A549 (cell line): ENCODE measurements around the gene IL1A. TPM values are rescaled to one million over a fixed set of nuclear protein-coding genes. Genes with fewer than 3 reads are reported as not detected.

ENCODE experiments used
- ATAC-seq, 2 experiments: fragments of 200-7000 bp in 1 of 2; fragments of >200 bp in 1 of 2; cut with Nextera tagmentation in 1 of 2; cut with Tn5 transposase in 1 of 2; 3 replicates each; pipeline versions ENCODE4 v1.8.0 to v1.9.1; 2018 to 2020; ENCODE audit warnings: mild to moderate bottlenecking in 1 of 2, moderate library complexity in 1 of 2
- CTCF ChIA-PET: fragments of 300-600 bp; sonication (Branson Sonifier 250); formaldehyde crosslinking; extraction: SDS; loops from one replicate; lab custom pipeline; 2021; ENCODE audit warnings: antibody characterized with exemption, inconsistent platforms; lab: Yijun Ruan, JAX
- POLR2A ChIA-PET: fragments of 350-600 bp; formaldehyde crosslinking; extraction: SDS; loops from one replicate; lab custom pipeline; 2021; ENCODE audit warnings: antibody characterized with exemption, inconsistent platforms; lab: Yijun Ruan, JAX
- DNase-seq, 2 experiments: peaks; one replicate each; pipeline versions ENCODE4 v3.0.0 to v3.0.0-alpha.2; 2011 to 2016; ENCODE audit warnings: low read depth in 1 of 2, low spot score in 1 of 2
- FAIRE-seq: peaks from 2 replicates; lab custom pipeline; 2011; peaks lifted over from hg19 to GRCh38; lab: Jason Lieb, UNC
- H3K27ac ChIP-seq, 2 experiments: fragments of >200 bp; sonication (Bioruptor Twin); formaldehyde crosslinking; 3 replicates each; pipeline ENCODE4 v1.5.1; 2016 to 2017
- H3K4me1 ChIP-seq: fragments of >200 bp; sonication (Bioruptor Twin); formaldehyde crosslinking; 3 replicates; pipeline ENCODE4 v1.6.1; 2016
- H3K4me2 ChIP-seq: fragments of >200 bp; sonication (Bioruptor Twin); formaldehyde crosslinking; 3 replicates; pipeline ENCODE4 v1.6.1; 2016
- H3K4me3 ChIP-seq: fragments of >200 bp; sonication (Bioruptor Twin); formaldehyde crosslinking; 3 replicates; pipeline ENCODE4 v1.5.1; 2016
- H3K9me3 ChIP-seq: fragments of >200 bp; sonication (Bioruptor Twin); formaldehyde crosslinking; 3 replicates; pipeline ENCODE4 v1.6.1; 2016
- CBX2 ChIP-seq: fragments of 200-600 bp; sonication (generic); IDR thresholded peaks from 2 replicates; pipeline ENCODE4 v1.6.1; 2016; ENCODE audit warnings: low read depth, mild to moderate bottlenecking, borderline replicate concordance
- CHD2 ChIP-seq: fragments of 150-350 bp; IDR thresholded peaks from 2 replicates; pipeline ENCODE4 v1.6.1; 2014; ENCODE audit warnings: low read length; ENCODE audit not compliant: partially characterized antibody
- CHD4 ChIP-seq: fragments of 200-600 bp; sonication (generic); IDR thresholded peaks from 2 replicates; pipeline ENCODE4 v1.6.1; 2016; ENCODE audit warnings: antibody characterized with exemption, mild to moderate bottlenecking, borderline replicate concordance
- EHF ChIP-seq: fragments of 250-450 bp; sonication (Bioruptor Pico); IDR thresholded peaks from 2 replicates; pipeline ENCODE4 v1.5.0; 2020; ENCODE audit warnings: mild to moderate bottlenecking
- FOXS1 ChIP-seq: fragments of 250-450 bp; sonication (Bioruptor Pico); IDR thresholded peaks from 2 replicates; pipeline ENCODE4 v1.5.0; 2020; ENCODE audit warnings: mild to moderate bottlenecking, moderate library complexity
- GATA3 ChIP-seq: IDR thresholded peaks from 2 replicates; pipeline ENCODE4 v1.6.1; 2012; ENCODE audit warnings: borderline replicate concordance
- HEYL ChIP-seq: fragments of 250-450 bp; sonication (Bioruptor Pico); IDR thresholded peaks from 2 replicates; pipeline ENCODE4 v1.8.0; 2021; ENCODE audit warnings: mild to moderate bottlenecking, moderate library complexity
- HOXB13 ChIP-seq: fragments of 250-450 bp; sonication (Bioruptor Pico); IDR thresholded peaks from 2 replicates; pipeline ENCODE4 v1.5.0; 2020; ENCODE audit warnings: low read depth, mild to moderate bottlenecking, moderate library complexity
- HOXB5 ChIP-seq: fragments of 250-450 bp; sonication (Bioruptor Pico); IDR thresholded peaks from 2 replicates; pipeline ENCODE4 v1.5.0; 2020; ENCODE audit warnings: mild to moderate bottlenecking, moderate library complexity
- KDM1A ChIP-seq: fragments of 200-600 bp; sonication (generic); IDR thresholded peaks from 2 replicates; pipeline ENCODE4 v1.6.1; 2016; ENCODE audit warnings: low read depth, mild to moderate bottlenecking
- MAZ ChIP-seq: fragments of 150-350 bp; IDR thresholded peaks from 2 replicates; pipeline ENCODE4 v1.6.1; 2014; ENCODE audit warnings: antibody characterized with exemption, low read depth, low read length, borderline replicate concordance
- NFE2L2 ChIP-seq: fragments of 150-350 bp; conservative IDR thresholded peaks from 2 replicates; pipeline ENCODE4 v1.6.1; 2014; ENCODE audit warnings: low read length
- NPAS2 ChIP-seq: fragments of 250-450 bp; sonication (Bioruptor Pico); IDR thresholded peaks from 2 replicates; pipeline ENCODE4 v1.8.0; 2022; ENCODE audit warnings: mild to moderate bottlenecking, moderate library complexity, borderline replicate concordance
- PHF8 ChIP-seq: fragments of 200-600 bp; sonication (generic); IDR thresholded peaks from 2 replicates; pipeline ENCODE4 v1.6.1; 2016; ENCODE audit warnings: low read depth, mild to moderate bottlenecking, antibody characterized with exemption, moderate library complexity, borderline replicate concordance
- POLR2AphosphoS2 ChIP-seq: conservative IDR thresholded peaks from 2 replicates; pipeline ENCODE4 v1.6.1; 2012; ENCODE audit warnings: low read length, improper control_type of control experiment, inconsistent platforms
- RNF2 ChIP-seq: fragments of 200-600 bp; sonication (generic); IDR thresholded peaks from 2 replicates; pipeline ENCODE4 v1.6.1; 2016; ENCODE audit warnings: low read depth, mild to moderate bottlenecking, antibody characterized with exemption, moderate library complexity, borderline replicate concordance
- SREBF2 ChIP-seq: fragments of 450-650 bp; IDR thresholded peaks from 2 replicates; pipeline ENCODE4 v1.6.1; 2014; ENCODE audit warnings: mild to moderate bottlenecking, moderate library complexity
- ZFP36 ChIP-seq: fragments of 450-650 bp; IDR thresholded peaks from 2 replicates; pipeline ENCODE4 v1.6.1; 2014; ENCODE audit warnings: borderline replicate concordance; ENCODE audit not compliant: partially characterized antibody
- ZNF302 ChIP-seq: fragments of 250-450 bp; sonication (Bioruptor Pico); IDR thresholded peaks from 2 replicates; pipeline ENCODE4 v1.9.0; 2021; ENCODE audit warnings: inconsistent platforms, mild to moderate bottlenecking, moderate library complexity
- WGBS: methylation state at CpG from one replicate; pipeline ENCODE4 v1.1.6; 2017; ENCODE audit errors: missing lambda C conversion rate; 5-methylcytosine and 5-hydroxymethylcytosine counted together
- polyA plus RNA-seq, 4 experiments: library from polyadenylated mRNA; depleted of rRNA in 3 of 4; stranded (reverse); fragments of >200 nt; fragmentation: RNase III in 1 of 4; extraction: RNeasy Plus Mini Kit Qiagen cat#74134 plus additional on column Dnase treatment in 1 of 4; gene quantifications; 2 replicates in 3 of 4; 3 replicates in 1 of 4; pipeline ENCODE4 v1.2.3, GENCODE V29; 2011 to 2017
- TF ChIP-seq, protein P1 (sequence below): IDR thresholded peaks from 2 replicates; pipeline ENCODE4 v1.6.1; 2012; ENCODE audit warnings: low read depth, borderline replicate concordance
- TF ChIP-seq, protein P2 (sequence below): IDR thresholded peaks from 2 replicates; pipeline ENCODE4 v1.6.1; 2012
- TF ChIP-seq, protein P3 (sequence below): fragments of 200-600 bp; sonication (generic); IDR thresholded peaks from 2 replicates; pipeline ENCODE4 v1.6.1; 2016; ENCODE audit warnings: antibody characterized with exemption, mild to moderate bottlenecking, moderate library complexity
- TF ChIP-seq, protein P4 (sequence below): fragments of 250-450 bp; sonication (Bioruptor Pico); IDR thresholded peaks from 2 replicates; pipeline ENCODE4 v1.5.0; 2021; ENCODE audit warnings: mild to moderate bottlenecking, moderate library complexity, borderline replicate concordance
- TF ChIP-seq, protein P5 (sequence below): fragments of >200 bp; sonication (Bioruptor Twin); formaldehyde crosslinking; IDR thresholded peaks from 3 replicates; pipeline ENCODE4 v1.5.1; 2016
- TF ChIP-seq, protein P6 (sequence below): fragments of 150-350 bp; IDR thresholded peaks from 2 replicates; pipeline ENCODE4 v1.6.1; 2014; ENCODE audit warnings: low read depth, mild to moderate bottlenecking, low read length

IL1A gene
- polyA plus RNA-seq, 2 of the 4 experiments (the other 2 are of a cell fraction), result 0.25 TPM; not detected in 1

DNA sequence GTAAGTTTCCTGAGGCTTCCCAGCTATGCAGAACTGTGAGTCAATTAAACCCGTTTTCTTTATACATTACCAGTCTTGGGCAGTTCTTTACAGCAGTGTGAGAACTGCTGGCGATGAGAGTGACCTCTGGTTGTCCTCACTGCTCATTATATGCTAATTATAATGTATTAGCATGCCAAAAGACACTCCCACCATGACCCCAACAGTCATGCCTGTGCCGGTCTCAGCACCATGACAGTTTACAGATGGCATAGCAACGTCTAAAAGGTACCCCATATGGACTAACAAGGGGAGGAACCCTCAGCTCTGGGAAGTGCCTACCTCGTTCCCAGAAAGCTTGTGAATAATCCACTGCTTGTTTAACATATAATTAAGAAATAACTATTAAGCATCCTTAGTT, 8.1 kb upstream of the IL1A start:
- no peak for DNase-seq

DNA sequence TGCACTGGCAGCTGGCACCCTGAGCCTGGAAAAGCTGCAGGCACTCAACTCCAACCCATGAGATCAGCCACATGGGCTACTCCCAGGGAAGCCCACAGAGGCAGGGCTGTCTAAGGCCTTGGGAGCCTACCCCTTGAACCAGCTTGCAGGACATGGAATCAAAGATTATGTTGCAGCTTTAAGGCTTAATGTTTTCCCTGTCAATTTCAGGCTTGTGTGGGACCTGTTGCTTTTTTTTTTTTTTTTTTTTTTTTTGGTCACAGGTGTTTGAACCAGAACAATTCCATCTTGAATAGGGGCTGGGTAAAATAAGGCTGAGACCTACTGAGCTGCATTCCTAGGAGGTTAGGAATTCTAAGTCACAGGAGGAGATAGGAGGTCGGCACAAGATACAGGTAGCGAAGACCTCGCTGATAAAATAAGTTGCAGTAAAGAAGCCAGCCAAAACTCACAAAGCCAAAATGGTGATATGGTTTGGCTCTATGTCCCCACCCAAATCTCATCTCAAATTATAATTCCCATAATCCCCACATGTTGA, 7.5 kb upstream of the IL1A start:
- WGBS, result 86% methylated on average over 3 of the region's 3 CpGs
- no peak for FAIRE-seq
- peaks cover 28% of the 10 kb centered on the region for H3K4me1 ChIP-seq
- no peak for ATAC-seq
- H3K9me3 ChIP-seq, result peaks cover 10% of the 10 kb centered on the region; the same call in 1 of the 3 replicates
- H3K4me2 ChIP-seq, result no peak overlapping the region
- POLR2A ChIA-PET, result no interaction called here
- no peak for DNase-seq
- H3K27ac ChIP-seq, result no peak overlapping the region; a peak in 1 of 6 replicates
- no peak overlapping the region for H3K4me3 ChIP-seq
- CTCF ChIA-PET, result interaction anchor here (0.7 to 0.9 kb wide), 2 partner anchors 136 to 167 kb away, joined by 3 read pairs; no protein-coding TSS in a partner anchor
- TF ChIP-seq, protein P1, sequence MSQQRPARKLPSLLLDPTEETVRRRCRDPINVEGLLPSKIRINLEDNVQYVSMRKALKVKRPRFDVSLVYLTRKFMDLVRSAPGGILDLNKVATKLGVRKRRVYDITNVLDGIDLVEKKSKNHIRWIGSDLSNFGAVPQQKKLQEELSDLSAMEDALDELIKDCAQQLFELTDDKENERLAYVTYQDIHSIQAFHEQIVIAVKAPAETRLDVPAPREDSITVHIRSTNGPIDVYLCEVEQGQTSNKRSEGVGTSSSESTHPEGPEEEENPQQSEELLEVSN, result no peak
- no peak for TF ChIP-seq GATA3
- TF ChIP-seq NFE2L2, result no peak
- TF ChIP-seq MAZ, result no peak
- no peak for TF ChIP-seq HOXB5 (CRISPR knock-in tag)
- TF ChIP-seq SREBF2, result no peak
- TF ChIP-seq, protein P2, sequence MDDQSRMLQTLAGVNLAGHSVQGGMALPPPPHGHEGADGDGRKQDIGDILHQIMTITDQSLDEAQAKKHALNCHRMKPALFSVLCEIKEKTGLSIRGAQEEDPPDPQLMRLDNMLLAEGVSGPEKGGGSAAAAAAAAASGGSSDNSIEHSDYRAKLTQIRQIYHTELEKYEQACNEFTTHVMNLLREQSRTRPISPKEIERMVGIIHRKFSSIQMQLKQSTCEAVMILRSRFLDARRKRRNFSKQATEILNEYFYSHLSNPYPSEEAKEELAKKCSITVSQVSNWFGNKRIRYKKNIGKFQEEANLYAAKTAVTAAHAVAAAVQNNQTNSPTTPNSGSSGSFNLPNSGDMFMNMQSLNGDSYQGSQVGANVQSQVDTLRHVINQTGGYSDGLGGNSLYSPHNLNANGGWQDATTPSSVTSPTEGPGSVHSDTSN, result no peak
- TF ChIP-seq, protein P3, sequence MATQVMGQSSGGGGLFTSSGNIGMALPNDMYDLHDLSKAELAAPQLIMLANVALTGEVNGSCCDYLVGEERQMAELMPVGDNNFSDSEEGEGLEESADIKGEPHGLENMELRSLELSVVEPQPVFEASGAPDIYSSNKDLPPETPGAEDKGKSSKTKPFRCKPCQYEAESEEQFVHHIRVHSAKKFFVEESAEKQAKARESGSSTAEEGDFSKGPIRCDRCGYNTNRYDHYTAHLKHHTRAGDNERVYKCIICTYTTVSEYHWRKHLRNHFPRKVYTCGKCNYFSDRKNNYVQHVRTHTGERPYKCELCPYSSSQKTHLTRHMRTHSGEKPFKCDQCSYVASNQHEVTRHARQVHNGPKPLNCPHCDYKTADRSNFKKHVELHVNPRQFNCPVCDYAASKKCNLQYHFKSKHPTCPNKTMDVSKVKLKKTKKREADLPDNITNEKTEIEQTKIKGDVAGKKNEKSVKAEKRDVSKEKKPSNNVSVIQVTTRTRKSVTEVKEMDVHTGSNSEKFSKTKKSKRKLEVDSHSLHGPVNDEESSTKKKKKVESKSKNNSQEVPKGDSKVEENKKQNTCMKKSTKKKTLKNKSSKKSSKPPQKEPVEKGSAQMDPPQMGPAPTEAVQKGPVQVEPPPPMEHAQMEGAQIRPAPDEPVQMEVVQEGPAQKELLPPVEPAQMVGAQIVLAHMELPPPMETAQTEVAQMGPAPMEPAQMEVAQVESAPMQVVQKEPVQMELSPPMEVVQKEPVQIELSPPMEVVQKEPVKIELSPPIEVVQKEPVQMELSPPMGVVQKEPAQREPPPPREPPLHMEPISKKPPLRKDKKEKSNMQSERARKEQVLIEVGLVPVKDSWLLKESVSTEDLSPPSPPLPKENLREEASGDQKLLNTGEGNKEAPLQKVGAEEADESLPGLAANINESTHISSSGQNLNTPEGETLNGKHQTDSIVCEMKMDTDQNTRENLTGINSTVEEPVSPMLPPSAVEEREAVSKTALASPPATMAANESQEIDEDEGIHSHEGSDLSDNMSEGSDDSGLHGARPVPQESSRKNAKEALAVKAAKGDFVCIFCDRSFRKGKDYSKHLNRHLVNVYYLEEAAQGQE, result no peak
- TF ChIP-seq CHD2, result no peak
- no peak for TF ChIP-seq PHF8
- no peak for TF ChIP-seq RNF2
- no peak for TF ChIP-seq POLR2AphosphoS2
- no peak for TF ChIP-seq EHF
- TF ChIP-seq NPAS2 (CRISPR knock-in tag), result no peak
- no peak for TF ChIP-seq HOXB13
- no peak for TF ChIP-seq CBX2
- no peak for TF ChIP-seq HEYL (CRISPR knock-in tag)
- no peak for TF ChIP-seq CHD4

More for the DNA sequence above, 8.1 kb upstream of the IL1A start:
- no peak overlapping the region for H3K4me3 ChIP-seq
- 77% methylated on average over 5 of the region's 5 CpGs for WGBS
- ATAC-seq (no peak), FAIRE-seq (no peak)
- TF ChIP-seq, protein P4, sequence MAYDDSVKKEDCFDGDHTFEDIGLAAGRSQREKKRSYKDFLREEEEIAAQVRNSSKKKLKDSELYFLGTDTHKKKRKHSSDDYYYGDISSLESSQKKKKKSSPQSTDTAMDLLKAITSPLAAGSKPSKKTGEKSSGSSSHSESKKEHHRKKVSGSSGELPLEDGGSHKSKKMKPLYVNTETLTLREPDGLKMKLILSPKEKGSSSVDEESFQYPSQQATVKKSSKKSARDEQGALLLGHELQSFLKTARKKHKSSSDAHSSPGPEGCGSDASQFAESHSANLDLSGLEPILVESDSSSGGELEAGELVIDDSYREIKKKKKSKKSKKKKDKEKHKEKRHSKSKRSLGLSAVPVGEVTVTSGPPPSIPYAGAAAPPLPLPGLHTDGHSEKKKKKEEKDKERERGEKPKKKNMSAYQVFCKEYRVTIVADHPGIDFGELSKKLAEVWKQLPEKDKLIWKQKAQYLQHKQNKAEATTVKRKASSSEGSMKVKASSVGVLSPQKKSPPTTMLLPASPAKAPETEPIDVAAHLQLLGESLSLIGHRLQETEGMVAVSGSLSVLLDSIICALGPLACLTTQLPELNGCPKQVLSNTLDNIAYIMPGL, result no peak
- TF ChIP-seq KDM1A (no peak), HOXB5 (CRISPR knock-in tag) (no peak), ZFP36 (no peak), ZNF302 (CRISPR knock-in tag) (no peak), FOXS1 (CRISPR knock-in tag) (no peak)
- TF ChIP-seq, protein P5, sequence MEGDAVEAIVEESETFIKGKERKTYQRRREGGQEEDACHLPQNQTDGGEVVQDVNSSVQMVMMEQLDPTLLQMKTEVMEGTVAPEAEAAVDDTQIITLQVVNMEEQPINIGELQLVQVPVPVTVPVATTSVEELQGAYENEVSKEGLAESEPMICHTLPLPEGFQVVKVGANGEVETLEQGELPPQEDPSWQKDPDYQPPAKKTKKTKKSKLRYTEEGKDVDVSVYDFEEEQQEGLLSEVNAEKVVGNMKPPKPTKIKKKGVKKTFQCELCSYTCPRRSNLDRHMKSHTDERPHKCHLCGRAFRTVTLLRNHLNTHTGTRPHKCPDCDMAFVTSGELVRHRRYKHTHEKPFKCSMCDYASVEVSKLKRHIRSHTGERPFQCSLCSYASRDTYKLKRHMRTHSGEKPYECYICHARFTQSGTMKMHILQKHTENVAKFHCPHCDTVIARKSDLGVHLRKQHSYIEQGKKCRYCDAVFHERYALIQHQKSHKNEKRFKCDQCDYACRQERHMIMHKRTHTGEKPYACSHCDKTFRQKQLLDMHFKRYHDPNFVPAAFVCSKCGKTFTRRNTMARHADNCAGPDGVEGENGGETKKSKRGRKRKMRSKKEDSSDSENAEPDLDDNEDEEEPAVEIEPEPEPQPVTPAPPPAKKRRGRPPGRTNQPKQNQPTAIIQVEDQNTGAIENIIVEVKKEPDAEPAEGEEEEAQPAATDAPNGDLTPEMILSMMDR, result no peak
- TF ChIP-seq, protein P6, sequence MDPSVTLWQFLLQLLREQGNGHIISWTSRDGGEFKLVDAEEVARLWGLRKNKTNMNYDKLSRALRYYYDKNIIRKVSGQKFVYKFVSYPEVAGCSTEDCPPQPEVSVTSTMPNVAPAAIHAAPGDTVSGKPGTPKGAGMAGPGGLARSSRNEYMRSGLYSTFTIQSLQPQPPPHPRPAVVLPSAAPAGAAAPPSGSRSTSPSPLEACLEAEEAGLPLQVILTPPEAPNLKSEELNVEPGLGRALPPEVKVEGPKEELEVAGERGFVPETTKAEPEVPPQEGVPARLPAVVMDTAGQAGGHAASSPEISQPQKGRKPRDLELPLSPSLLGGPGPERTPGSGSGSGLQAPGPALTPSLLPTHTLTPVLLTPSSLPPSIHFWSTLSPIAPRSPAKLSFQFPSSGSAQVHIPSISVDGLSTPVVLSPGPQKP, result no peak
- peaks cover 28% of the 10 kb centered on the region for H3K4me1 ChIP-seq
- POLR2A ChIA-PET, result no interaction called here
- peak overlapping the region; percentile 63 to 76; a peak in 3 of 6 replicates for H3K27ac ChIP-seq
- CTCF ChIA-PET, result interaction anchor here (0.9 kb wide), 1 partner anchor 137 kb away, joined by 3 read pairs; no protein-coding TSS in a partner anchor
- peaks cover 10% of the 10 kb centered on the region; the same call in 1 of the 3 replicates for H3K9me3 ChIP-seq
- no peak overlapping the region for H3K4me2 ChIP-seq
